CD1c-positive myeloid dendritic cell (primary cell): Measurements from ENCODE around the gene ATAD1.
"Not testable (repeated sequence)": the region's sequence is repeated elsewhere in the genome, so short reads cannot be mapped to it uniquely, and the experiment has no call there.

Experiments used
- DNase-seq: peaks from one replicate; pipeline ENCODE4 v3.0.0-alpha.2; 2016; ENCODE audit errors: extremely low spot score

ATAD1 gene

DNA sequence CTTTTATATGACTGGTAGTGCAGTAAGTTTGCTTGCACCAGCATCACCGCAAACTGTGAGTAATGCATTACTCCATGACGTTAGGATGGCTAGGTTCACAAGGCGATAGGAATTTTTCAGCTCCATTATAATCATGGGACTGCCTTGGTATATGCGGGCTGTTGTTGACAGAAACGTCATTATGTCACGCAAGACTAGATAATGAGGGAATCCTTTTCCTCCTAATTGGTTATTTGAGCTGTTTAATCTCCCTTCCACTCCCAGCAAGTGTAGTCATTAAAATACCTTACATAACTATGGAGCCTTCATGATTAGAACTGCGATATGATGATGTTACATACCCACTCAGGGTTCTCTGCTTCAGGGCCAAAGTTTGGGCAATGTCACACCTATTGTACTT, 28.0 kb upstream of the ATAD1 start:
- no peak for DNase-seq

DNA sequence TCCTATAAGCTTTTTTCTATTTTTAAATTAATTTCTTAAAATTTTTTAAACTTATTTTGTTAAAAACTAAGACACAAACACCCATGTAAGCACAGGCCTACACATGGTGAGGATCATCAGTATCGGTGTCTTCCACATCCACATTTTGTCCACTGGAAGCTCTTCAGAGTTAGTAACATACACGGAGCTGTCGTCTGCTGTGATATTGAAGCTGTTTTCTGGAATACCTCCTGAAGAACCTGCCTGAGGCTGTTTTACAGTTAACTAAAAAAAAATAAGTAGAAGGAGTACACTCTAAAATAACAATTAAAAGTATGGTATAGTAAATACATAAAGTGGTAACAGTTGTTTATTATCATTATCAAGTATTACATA, 27.6 kb upstream of the ATAD1 start:
- no peak for DNase-seq

DNA sequence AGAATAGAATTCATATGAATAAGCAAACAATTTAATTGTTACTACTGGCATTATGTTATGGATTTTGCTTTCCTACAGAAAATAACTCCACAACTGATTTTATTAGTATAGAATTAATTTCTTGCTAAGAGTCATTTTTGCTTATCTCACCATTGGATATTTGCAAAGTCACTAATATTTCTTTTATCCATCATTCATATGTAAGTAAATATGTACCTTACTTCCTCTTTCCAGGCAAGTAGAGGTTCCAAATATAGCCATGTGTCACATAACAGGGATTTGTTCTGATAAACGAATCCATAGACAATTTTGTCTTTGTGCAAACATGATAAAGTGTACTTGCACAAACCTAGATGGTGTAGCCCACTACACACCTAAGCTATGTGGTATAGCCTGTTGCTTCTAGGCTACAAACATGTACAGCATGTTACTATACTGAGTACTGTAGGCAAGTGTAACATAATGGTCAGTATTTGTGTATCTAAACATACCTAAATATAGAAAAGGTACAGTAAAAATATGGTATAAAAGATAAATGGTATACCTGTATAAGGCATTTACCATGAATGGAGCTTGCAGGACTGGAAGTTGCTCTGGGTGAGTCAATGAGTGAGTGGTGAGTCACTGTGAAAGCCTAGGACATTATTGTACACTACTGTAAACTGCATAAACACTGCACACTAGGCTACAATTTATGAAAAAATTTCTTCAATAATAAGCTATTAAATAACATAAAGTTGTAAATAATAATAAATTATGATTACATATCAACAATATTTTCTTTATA, 27.0 kb upstream of the ATAD1 start:
- no peak for DNase-seq

DNA sequence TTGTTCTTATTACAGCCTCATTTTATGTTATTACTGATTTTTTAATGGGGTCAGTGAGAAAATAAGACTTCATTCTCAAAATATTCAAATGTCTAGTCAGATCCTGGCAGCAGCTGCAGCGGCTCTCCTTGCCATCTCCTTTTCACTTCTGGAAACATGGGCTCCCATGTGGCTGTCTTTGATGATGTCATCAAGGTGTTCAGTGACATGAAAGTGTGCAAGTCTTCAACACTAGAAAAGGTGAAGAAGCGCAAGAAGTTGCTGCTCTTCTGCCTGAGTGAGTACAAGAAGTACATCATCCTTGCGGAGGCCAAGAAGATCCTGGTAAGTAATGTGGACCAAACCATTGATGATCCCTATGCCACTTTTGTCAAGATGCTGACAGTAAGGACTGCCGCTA, 25.7 kb upstream of the ATAD1 start:
- no peak for DNase-seq

DNA sequence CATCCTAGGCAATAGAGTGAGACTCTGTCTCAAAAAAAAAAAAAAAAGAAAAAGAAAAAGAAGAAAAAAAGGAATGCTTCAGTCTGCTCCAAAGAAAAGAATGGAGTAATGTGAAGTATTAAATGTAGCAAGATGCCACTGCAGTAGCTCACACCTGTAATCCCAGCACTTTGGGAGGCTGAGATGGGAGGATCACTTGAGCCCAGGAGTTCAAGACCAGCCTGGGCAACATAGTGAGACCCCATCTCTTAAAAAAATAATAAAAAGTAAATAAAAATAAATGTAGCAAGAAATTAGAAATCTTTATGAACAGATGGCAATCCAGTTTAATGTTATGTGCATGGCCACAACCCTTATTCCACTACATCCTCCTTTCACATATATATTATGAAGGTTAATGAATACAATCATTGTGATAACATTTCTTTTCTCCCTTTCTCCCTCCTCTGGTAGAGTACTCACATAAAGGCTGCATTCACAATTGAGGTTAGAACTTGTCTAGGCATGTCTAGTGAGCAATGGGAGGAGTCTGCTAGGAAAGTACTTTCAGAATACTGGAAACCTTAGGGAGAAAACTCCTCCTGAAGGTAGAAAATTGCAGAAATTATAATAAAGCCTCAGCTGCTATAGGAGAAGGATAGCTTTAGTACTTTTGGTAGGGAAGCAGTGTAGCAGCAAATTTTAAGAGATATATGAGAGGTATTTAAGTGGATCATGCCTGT, 24.9 kb upstream of the ATAD1 start:
- no peak for DNase-seq

DNA sequence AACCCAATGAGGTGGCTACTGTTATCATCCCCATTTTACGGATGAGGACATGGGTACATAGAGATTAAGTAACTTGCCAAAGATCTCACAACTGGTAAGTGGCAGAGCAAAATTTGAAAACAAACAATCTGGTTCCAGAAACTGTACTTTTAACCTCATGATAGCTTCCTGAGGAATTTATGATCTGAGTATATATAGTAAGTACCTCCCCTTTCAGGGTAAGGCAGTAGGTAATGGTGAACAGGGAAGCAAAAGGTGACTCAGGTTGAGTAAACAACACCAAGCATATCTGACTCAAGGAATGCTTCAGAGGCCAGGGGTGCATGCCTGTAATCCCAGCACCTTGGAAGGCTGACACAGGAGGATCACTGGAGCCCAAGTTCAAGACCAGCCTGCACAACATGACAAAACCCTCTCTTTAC, 24.2 kb upstream of the ATAD1 start:
- DNase-seq: no peak

DNA sequence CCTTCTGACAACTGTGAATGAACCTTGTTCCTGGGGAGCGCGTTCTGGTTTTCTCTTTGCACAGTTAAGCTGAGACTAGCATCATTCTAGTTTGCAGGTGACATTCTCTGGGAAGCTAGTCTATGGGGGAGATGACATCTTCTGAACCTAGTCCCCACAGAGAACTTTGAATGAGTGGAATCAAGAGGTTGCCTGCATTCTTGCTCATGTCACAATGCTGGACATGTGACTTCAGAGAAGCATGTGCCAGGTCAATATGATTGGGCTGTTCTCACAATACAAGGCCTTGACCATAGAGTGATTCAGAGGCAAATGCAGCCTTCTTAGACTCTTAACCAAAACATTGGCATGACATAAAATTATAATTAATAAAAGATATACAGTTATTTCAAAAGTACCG, 23.2 kb upstream of the ATAD1 start:
- no peak for DNase-seq

DNA sequence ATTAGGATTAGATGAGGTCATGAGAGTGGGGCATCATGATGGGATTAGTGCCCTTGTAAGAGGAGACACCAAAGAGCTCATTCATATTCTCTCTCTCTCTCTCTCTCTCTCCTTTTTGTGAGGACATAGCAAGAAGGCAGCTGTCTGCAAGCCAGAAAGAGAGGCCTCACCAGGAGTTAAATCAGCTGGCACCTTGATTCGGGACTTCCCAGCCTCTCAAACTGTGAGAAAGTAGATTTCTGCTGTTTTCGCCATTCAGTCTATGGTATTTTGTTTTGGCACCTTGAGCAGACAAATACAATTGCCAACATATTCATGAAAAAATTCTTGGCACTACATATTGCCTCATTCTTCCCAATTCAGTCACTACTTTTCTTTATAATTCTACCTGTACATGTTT, 20.6 kb upstream of the ATAD1 start:
- no peak for DNase-seq

DNA sequence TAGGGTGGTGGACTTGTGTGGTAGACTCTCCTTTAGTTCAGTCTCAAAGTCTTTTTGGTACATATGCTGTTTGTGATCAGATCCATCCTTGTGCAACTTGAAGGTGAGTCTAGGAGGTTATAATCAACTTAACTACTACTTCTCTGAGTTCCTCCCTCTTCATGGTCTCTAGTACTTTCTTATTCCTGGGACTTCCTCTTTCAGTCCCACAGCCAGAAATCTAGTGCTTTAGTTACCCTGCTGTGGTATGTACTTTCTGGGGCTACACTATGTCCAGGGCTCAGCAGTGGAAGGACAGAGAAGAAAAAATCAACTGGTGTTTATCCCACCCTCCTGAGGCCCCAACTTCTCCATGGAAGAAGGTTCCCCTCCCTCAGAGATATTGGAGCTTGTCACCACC, 19.4 kb upstream of the ATAD1 start:
- DNase-seq: peak; percentile 45

DNA sequence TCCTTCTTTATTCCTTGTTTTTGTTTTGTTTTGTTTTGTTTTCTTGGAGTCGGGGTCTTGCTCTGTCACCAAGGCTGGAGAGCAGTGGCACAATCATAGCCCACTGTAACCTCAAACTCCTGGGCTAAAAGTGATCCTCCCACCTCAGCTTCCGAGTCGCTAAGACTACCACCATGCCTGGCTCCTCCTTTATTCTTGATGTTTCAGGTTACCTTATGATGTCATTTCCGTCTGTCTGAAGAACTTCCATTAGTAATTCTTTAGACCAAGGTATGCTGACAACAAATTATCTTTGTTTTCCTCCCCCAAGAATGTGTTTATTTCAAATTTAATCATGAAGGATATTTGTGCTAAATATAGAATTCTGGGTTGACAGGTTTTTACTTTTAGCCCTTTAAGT, 18.1 kb upstream of the ATAD1 start:
- no peak for DNase-seq

DNA sequence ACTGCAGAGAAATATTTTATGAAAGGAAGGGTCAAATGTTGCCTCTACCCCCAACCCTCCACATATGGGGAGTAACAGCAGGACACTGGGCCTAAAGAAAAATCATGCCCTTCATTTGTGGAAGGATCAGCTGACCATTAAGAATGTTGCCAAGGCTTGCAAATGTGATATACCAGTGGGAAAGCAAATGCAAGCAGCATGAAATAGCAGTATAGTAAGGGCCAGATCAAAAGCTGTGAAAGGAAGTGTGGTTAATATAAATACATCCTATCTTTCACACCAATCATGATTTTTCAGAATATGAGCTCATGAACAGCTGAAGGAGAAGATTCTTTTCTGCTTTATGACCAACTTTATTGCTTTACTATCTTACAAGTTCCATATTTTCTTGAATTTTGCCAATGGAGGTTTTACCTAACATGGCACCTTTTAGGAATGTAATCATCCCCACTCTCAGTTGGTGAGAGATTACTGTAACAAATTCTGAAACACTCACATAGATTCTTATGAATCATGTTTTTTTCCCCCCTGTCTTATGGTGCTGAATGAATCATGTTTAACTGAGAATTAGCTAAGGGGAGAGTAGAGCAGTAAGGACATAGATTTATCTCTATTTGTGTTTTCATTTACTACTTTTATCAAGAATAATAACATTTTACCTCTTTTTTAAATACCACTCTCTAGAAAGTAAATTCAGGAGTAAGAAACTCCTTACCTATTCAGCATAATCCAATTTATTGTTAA, 12.1 kb upstream of the ATAD1 start:
- no peak for DNase-seq

DNA sequence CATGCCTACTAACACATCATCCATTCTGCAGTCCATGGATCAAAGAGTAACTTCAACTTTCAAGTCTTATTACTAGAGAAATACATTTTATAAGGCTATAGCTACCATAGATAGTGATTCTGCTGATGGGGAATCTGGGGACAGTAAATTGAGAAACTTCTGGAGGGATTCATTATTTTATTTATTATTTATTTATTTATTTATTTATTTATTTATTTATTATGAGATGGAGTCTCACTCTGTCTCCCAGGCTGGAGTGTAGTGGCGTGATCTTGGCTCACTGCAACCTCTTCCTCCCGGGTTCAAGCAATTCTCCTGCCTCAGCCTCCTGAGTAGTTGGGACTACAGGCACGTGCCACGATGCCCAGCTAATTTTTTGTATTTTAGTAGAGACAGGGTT, 11.0 kb upstream of the ATAD1 start:
- DNase-seq: not testable (repeated sequence)

DNA sequence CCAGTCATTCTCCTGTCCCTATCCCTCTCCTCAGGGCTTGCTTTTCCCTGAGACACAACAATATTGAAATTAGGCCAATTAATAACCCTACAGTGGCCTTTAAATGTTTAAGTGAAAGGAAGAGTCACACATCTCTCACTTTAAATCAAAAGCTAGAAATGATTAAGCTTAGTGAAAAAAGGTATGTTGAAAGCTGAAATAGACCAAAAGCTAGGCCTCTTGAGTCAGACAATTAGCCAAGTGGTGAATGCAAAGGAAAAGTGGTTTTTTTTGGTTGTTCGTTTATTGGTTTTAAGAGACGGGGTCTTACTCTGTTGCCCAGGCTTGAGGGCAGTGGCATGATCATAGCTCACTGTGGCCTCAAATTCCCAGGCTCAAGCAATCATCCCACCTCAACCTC, 9.7 kb upstream of the ATAD1 start:
- no peak for DNase-seq

DNA sequence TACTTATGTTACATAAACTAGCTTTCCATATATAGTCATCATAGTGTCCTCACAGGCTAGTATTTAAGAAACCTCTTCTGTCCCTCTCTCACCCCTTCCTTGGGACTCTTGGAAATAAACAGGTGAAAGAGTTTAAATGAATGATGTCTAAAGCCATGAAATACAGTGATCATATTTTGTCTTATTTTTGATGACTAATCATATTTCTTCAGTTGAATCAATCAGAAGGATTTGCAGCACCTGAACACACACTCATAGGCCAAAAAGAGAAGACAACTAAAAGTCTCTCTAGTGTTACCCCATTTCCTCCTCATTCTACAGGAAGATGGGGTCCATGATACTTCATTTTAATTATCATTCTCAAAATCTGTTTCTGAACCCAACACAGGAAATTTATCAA, 8.6 kb upstream of the ATAD1 start:
- DNase-seq: no peak

DNA sequence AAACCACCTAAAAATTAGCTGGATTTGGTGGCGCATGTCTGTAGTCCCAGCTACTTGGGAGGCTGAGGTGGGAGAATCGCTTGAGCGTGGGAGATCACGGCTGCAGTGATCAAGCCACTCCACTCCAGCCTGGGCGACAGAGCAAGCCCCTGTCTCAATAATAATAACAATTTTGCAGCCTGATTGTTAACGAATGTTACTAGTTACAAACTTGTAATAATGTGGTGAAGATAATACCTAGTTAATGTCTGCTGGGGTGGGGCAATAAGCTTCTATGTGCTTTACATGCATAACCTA, 1.2 kb upstream of the ATAD1 start:
- DNase-seq: no peak

DNA sequence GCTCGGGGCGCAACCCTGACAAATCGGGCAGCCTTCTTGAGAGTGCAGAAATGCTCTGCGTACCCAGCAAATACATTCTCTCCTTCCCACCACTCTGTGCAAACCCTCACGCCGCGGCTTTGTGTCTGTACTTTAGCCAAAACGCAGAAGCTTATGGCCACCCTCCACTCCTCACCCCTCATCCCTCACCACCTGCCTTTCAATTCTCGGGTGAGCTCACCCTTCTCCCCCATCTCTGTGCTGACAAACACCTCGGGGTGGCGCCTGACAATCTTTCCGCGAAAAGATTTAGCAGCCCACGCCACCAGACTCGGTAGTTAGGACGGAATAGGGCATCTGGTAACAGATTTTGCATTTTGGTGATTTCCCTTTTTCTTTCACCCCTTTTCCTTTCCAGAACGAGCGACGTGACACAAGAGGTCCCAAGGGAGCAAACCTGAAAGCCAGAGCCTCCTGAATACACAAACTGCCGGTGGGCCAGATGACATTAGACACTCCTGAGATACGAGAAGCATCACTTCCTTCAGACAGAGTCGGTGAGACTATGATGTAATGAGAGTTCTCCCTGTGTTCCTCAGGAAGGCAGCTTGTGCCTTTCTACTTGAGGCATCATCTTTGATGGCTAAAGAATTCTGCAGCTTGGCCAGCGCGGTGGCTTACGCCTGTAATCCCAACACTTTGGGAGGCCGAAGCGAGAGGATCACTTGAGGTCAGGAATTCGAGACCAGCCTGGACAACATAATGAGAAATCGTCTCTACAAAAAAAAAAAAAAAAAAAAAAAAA, 671 bp upstream of the ATAD1 start:
- DNase-seq: peak; percentile 62

DNA sequence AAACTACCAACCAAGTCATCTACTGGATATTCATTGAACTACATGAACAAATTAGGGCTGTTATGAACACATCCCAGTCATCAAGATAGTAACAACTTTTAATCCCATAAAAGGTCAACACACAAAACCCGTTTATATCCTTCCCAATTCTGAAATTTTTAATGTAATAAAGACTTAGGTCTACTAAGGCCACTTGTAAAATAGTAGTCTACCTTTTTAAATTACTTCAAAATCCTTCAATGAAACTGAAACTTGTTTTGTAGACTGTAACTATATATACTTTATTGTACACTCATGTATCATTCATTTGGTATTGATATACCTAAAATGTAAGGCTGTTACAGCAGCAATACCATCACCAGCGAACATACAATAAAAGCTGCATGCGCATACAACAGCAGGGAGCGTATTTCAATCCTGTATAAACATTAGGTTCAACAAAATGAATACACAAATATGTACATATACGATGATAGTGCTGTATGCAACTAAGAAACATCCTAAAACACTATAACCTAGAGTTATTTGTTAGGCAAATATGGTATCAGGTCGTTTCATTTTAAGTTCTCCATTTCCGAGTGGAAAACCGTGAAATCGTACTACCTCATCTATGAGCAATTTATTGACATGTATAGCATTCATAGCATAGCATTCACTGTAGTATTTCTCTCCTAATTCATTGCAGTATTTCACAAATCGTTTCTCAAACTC, 973 bp downstream of the ATAD1 start:
- DNase-seq: peak; percentile 19

DNA sequence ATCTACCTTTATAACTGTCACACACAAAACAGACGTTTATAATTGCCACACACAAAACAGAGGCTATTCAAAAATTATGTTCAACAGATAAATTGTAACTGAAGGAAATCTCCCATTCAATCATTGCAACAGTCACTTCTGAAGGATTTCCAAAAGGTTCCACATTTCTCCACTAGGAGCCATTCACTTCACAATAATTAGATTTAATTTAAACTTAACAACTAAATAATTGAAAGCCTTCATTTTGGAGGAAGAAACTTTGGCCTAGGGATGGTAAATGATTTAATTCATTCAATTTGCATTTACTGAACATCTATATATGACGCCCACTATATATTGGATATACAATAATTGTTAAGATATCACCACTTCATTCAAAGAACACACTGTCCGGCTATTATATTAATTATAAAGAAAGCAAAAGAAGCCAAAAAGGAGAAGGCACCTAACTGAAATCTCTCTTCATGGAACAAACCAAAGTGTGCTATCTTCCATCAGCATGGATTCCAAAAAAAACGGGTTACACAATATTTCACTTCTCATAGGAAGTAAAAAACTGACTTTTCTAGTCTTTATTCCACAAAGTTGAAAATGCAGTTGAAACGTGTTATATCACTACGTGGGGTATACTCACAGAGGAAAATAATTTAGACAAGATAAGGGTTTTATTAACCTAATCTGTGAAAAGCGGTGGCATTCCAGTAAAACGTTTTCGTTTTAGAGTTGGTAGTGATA, 1.7 kb downstream of the ATAD1 start:
- peak; percentile 28 for DNase-seq

DNA sequence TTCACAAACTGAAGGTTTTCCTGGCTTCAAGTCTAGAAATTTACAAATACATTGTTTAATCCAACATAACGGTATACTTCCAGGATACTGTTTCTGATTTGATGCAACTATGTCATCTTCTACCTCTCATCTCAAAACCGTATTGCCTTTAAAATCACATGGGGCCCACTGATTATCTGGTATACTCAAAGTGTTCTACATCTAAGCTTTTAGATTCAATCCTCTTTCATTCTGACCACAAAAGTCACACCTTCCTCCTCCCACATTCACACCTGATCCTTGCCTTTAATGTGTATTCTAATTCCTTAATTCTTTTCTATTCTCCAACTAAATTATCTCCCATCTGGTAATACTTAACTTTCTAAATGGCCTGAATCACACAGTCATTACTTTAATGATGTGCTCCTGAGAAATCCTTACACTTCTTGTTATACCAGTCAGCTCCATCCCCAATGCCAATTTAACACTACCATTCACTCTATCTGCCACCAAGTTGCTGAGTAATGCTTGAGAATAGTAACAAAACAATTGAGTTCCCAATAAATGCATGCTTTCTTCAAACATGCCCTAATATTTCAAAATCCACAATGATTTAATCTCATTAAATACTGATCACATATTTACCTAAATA, 13.0 kb downstream of the ATAD1 start:
- no peak for DNase-seq

DNA sequence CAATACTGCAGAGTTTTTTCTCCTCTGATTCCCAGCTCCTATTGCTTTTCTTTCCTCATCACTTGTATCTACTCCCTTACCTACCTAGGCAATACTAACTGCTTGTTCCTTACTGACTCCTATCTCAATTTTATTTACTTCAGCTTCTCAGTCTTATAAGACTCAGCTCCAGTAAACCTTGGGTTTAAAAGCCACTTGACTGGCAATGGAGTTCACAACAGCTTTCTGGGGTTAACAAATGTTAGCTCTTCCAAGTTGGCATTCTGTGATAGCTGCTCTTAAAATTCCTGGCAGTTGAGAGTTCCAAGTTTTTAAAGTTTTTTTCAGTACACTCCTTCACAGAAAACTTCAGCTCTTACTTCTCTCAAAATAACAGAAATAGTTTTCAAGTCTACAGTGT, 14.2 kb downstream of the ATAD1 start:
- no peak for DNase-seq
